Gastroesophageal sphincter (tissue), 3 donors: ENCODE results near the gene ELAVL3.
"Not testable (repeated sequence)": the region's sequence is repeated elsewhere in the genome, so short reads cannot be mapped to it uniquely, and the experiment has no call there.

Source experiments
- CTCF ChIP-seq, 4 experiments: fragments of 200-600 bp in 2 of 4; fragments of 450-650 bp in 2 of 4; sonication (generic) in 1 of 4; IDR thresholded peaks; one replicate each; pipeline ENCODE4 v1.5.1; 2017 to 2019; ENCODE audit warnings: antibody characterized with exemption in 4 of 4, mild to moderate bottlenecking in 2 of 4, moderate library complexity in 2 of 4
- EP300 ChIP-seq: sonication (generic); formaldehyde crosslinking; IDR thresholded peaks from one replicate; pipeline ENCODE4 v1.6.1; 2017; ENCODE audit warnings: antibody characterized with exemption, mild to moderate bottlenecking
- POLR2A ChIP-seq, 2 donors: fragments of 450-650 bp; IDR thresholded peaks; one replicate each; pipeline ENCODE4 v1.6.1; 2017; ENCODE audit warnings: antibody characterized with exemption in 2 of 2, mild to moderate bottlenecking in 2 of 2, moderate library complexity in 1 of 2
- POLR2AphosphoS5 ChIP-seq: sonication (generic); formaldehyde crosslinking; IDR thresholded peaks from one replicate; pipeline ENCODE4 v1.6.1; 2017; ENCODE audit warnings: antibody characterized with exemption

- not testable (repeated sequence) for TF ChIP-seq POLR2AphosphoS5; CTCF (IDR thresholded peaks at IDR 0.05); POLR2A (IDR thresholded peaks at IDR 0.05); EP300
These were observed 21.9 kb downstream of the ELAVL3 start for GRCh38 chr19:11458912-11459311.
